ENCODE results near the gene ADRA2B.

Gene ADRA2B

GRCh38 chr2:96116879-96117533 lies 635 bp upstream of the ADRA2B start:
- no peak for DNase-seq (ENCODE audit: low read depth)

GRCh38 chr2:96115631-96116423 lies 544 bp downstream of the ADRA2B start:
- no peak for DNase-seq (ENCODE audit: low read depth)

GRCh38 chr2:96114903-96115581 lies 1.3 kb downstream of the ADRA2B start:
- DNase-seq (ENCODE audit: low read depth), result no peak

GRCh38 chr2:96114546-96114902 lies 1.8 kb downstream of the ADRA2B start:
- no peak for DNase-seq (ENCODE audit: low read depth)

GRCh38 chr2:96113951-96114350 lies 2.4 kb downstream of the ADRA2B start:
- no peak for DNase-seq (ENCODE audit: low read depth)

- no peak for DNase-seq (ENCODE audit: low read depth)
These were observed 3.0 kb downstream of the ADRA2B start for GRCh38 chr2:96113367-96113677.

GRCh38 chr2:96112501-96113366 lies 3.6 kb downstream of the ADRA2B start:
- no peak for DNase-seq (ENCODE audit: low read depth)

GRCh38 chr2:96111823-96112500 lies 4.4 kb downstream of the ADRA2B start:
- DNase-seq (ENCODE audit: low read depth), result no peak

- no peak for DNase-seq (ENCODE audit: low read depth)
These were observed 5.1 kb downstream of the ADRA2B start for GRCh38 chr2:96111257-96111640.

- no peak for DNase-seq (ENCODE audit: low read depth)
These were observed 5.6 kb downstream of the ADRA2B start for GRCh38 chr2:96110621-96111256.

- no peak for DNase-seq (ENCODE audit: low read depth)
These were observed 6.3 kb downstream of the ADRA2B start for GRCh38 chr2:96109931-96110511.

GRCh38 chr2:96109361-96109680 lies 7.0 kb downstream of the ADRA2B start:
- no peak for DNase-seq (ENCODE audit: low read depth)

- no peak for DNase-seq (ENCODE audit: low read depth)
These were observed 7.6 kb downstream of the ADRA2B start for GRCh38 chr2:96108541-96109360.

GRCh38 chr2:96108151-96108540 lies 8.2 kb downstream of the ADRA2B start:
- DNase-seq (ENCODE audit: low read depth), result no peak

GRCh38 chr2:96107708-96108065 lies 8.7 kb downstream of the ADRA2B start:
- DNase-seq (ENCODE audit: low read depth), result no peak

GRCh38 chr2:96106991-96107707 lies 9.2 kb downstream of the ADRA2B start:
- DNase-seq (ENCODE audit: low read depth), result no peak

- no peak for DNase-seq (ENCODE audit: low read depth)
These were observed 10.2 kb downstream of the ADRA2B start for GRCh38 chr2:96105994-96106715.

- DNase-seq (ENCODE audit: low read depth), result no peak
These were observed 11.0 kb downstream of the ADRA2B start for GRCh38 chr2:96105152-96105915.

Data from non-pigmented ciliary epithelial cell (primary cell).